ENCODE data around the gene CWC27.

DNA sequence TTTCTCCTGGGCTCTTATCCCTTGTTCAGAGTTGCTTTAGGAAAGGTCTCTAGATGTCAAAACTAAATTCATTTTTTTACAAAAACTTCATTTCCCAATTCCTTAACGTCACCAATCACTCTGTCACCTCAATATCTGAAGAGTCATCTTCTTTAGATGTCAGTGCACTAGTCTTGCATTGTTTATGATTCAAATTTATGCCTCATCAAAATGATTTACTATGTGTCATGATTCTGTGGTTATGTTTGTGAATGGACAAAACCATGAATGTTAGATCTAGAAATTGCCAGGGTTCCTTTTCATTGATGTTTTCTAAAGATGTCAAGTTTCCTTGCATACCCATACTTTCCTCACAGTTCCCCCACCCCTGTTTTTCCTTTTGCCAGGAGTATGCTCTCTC is 21.5 kb downstream of the CWC27 start:
- TF ChIP-seq MBD2 (IDR thresholded peaks at IDR 0.05; ENCODE audit: borderline replicate concordance, low read depth) (no peak), KDM5B (IDR thresholded peaks at IDR 0.05; ENCODE audit: insufficient replicate concordance, low read depth, low read length) (no peak), FOXM1 (IDR thresholded peaks at IDR 0.05; ENCODE audit: low read depth) (no peak), FOXM1 (CRISPR knock-in tag; IDR thresholded peaks at IDR 0.05; ENCODE audit: low read depth) (no peak)

Measured in K562 (cell line).